GM21825 (cell line): Measurements from ENCODE around the gene HSPB8.

Source experiments
- ATAC-seq: cut with Tn5 transposase; IDR thresholded peaks from one replicate; pipeline ENCODE4 v1.9.1; 2021; ENCODE audit warnings: mild to moderate bottlenecking, moderate library complexity; ENCODE audit not compliant: unreplicated experiment

The HSPB8 gene

GRCh38 chr12:119178544-119179334 lies at the start of gene HSPB8:
TSS of gene HSPB8 (plus strand) at chr12:119178931. CDS start at chr12:119179313, 382 bp downstream.
- no peak for ATAC-seq

- no peak for ATAC-seq
Measured at GRCh38 chr12:119129827-119130434, 48.8 kb upstream of the HSPB8 start.

GRCh38 chr12:119130523-119130922 lies 48.2 kb upstream of the HSPB8 start:
- ATAC-seq, result no peak

- no peak for ATAC-seq
Measured at GRCh38 chr12:119134284-119135072, 44.3 kb upstream of the HSPB8 start.

- no peak for ATAC-seq
Measured at GRCh38 chr12:119136811-119137410, 41.8 kb upstream of the HSPB8 start.

- ATAC-seq, result no peak
Measured at GRCh38 chr12:119139448-119139847, 39.3 kb upstream of the HSPB8 start.

- ATAC-seq, result no peak
Measured at GRCh38 chr12:119145367-119145766, 33.4 kb upstream of the HSPB8 start.

- no peak for ATAC-seq
Measured at GRCh38 chr12:119147847-119148448, 30.8 kb upstream of the HSPB8 start.

- ATAC-seq, result no peak
Measured at GRCh38 chr12:119149270-119149669, 29.5 kb upstream of the HSPB8 start.

- ATAC-seq, result no peak
Measured at GRCh38 chr12:119151445-119152026, 27.2 kb upstream of the HSPB8 start.

GRCh38 chr12:119153477-119154434 lies 25.0 kb upstream of the HSPB8 start:
- no peak for ATAC-seq

GRCh38 chr12:119154435-119154818 lies 24.3 kb upstream of the HSPB8 start:
- ATAC-seq, result no peak

- no peak for ATAC-seq
Measured at GRCh38 chr12:119156401-119157044, 22.2 kb upstream of the HSPB8 start.

- no peak for ATAC-seq
Measured at GRCh38 chr12:119157528-119157927, 21.2 kb upstream of the HSPB8 start.

GRCh38 chr12:119157978-119158377 lies 20.8 kb upstream of the HSPB8 start:
- no peak for ATAC-seq

- ATAC-seq, result no peak
Measured at GRCh38 chr12:119158402-119158801, 20.3 kb upstream of the HSPB8 start.

GRCh38 chr12:119159844-119160243 lies 18.9 kb upstream of the HSPB8 start:
- ATAC-seq, result no peak

- no peak for ATAC-seq
Measured at GRCh38 chr12:119167902-119168301, 10.8 kb upstream of the HSPB8 start.

- ATAC-seq, result no peak
Measured at GRCh38 chr12:119168721-119169120, 10.0 kb upstream of the HSPB8 start.
